KMS-11 (cell line): ENCODE measurements around the gene PMP22.

Source experiments
- H2AFZ ChIP-seq: fragments of 200-600 bp; sonication (generic); 2 replicates; pipeline ENCODE4 v1.6.1; 2016; ENCODE audit warnings: antibody characterized with exemption, mixed run types, low read depth
- H3K27ac ChIP-seq: fragments of 200-600 bp; sonication (generic); 2 replicates; pipeline ENCODE4 v1.6.1; 2016; ENCODE audit warnings: mild to moderate bottlenecking, mixed run types
- H3K27me3 ChIP-seq: fragments of 200-600 bp; sonication (generic); 2 replicates; pipeline ENCODE4 v1.6.1; 2017; ENCODE audit warnings: mild to moderate bottlenecking, low read depth, mixed run types, moderate library complexity; ENCODE audit not compliant: insufficient read depth
- H3K36me3 ChIP-seq: fragments of 200-600 bp; sonication (generic); 2 replicates; pipeline ENCODE4 v1.6.1; 2017; ENCODE audit warnings: mild to moderate bottlenecking, mixed run types; ENCODE audit not compliant: insufficient read depth
- H3K4me1 ChIP-seq: fragments of 200-600 bp; sonication (generic); 2 replicates; pipeline ENCODE4 v1.6.1; 2016; ENCODE audit warnings: mild to moderate bottlenecking, low read depth, mixed run types; ENCODE audit not compliant: poor library complexity, severe bottlenecking
- H3K4me2 ChIP-seq: fragments of 200-600 bp; sonication (generic); 2 replicates; pipeline ENCODE4 v1.7.0; 2016; ENCODE audit warnings: mild to moderate bottlenecking, mixed run types
- H3K4me3 ChIP-seq: fragments of 200-600 bp; sonication (generic); IDR thresholded peaks from 2 replicates; pipeline ENCODE4 v1.6.1; 2017; ENCODE audit warnings: low read depth, low read length, mixed read lengths; ENCODE audit not compliant: insufficient read depth
- H3K79me2 ChIP-seq: fragments of 200-600 bp; sonication (generic); 2 replicates; pipeline ENCODE4 v1.6.1; 2016; ENCODE audit warnings: low read depth, mixed run types; ENCODE audit not compliant: insufficient read depth
- H3K9ac ChIP-seq: fragments of 200-600 bp; sonication (generic); 2 replicates; pipeline ENCODE4 v1.6.1; 2016; ENCODE audit warnings: mild to moderate bottlenecking, mixed run types
- H4K20me1 ChIP-seq: fragments of 200-600 bp; sonication (generic); 2 replicates; pipeline ENCODE4 v1.6.1; 2016; ENCODE audit warnings: mild to moderate bottlenecking, mixed run types; ENCODE audit not compliant: insufficient read depth
- TF ChIP-seq, protein P1 (sequence below): fragments of 200-600 bp; sonication (generic); conservative IDR thresholded peaks from 2 replicates; pipeline ENCODE4 v1.6.1; 2017; ENCODE audit warnings: low read depth, mild to moderate bottlenecking, antibody characterized with exemption, low read length, moderate library complexity, mixed read lengths

Gene PMP22

DNA sequence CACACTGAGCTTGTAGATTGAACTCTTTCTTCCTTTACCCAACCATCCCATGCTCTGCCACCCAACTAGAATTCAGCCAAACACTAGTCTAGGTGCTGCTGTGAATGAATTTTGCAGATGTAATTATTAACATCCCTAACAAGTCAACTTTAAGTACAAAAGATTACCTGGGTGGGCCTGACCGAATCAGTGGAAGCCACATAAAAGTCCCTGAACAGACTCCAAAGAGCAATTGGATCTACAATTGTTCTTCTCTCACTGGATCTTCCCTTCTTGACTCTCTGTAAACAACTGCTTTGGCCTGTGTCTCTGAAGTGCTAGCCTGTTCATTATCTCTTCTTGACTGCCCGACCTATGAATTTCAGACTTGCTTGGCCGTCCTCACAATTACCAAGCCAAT is 67.9 kb downstream of the PMP22 start:
- Histone ChIP-seq H3K4me3 (no peak overlapping the region), H4K20me1 (no peaks in the 10 kb centered on the region), H3K4me1 (no peaks in the 10 kb centered on the region), H3K9ac (no peak overlapping the region), H2AFZ (no peak overlapping the region), H3K27me3 (no peaks in the 10 kb centered on the region), H3K4me2 (no peak overlapping the region), H3K27ac (no peak overlapping the region), H3K36me3 (no peaks in the 10 kb centered on the region), H3K79me2 (no peaks in the 10 kb centered on the region)
- TF ChIP-seq, protein P1, sequence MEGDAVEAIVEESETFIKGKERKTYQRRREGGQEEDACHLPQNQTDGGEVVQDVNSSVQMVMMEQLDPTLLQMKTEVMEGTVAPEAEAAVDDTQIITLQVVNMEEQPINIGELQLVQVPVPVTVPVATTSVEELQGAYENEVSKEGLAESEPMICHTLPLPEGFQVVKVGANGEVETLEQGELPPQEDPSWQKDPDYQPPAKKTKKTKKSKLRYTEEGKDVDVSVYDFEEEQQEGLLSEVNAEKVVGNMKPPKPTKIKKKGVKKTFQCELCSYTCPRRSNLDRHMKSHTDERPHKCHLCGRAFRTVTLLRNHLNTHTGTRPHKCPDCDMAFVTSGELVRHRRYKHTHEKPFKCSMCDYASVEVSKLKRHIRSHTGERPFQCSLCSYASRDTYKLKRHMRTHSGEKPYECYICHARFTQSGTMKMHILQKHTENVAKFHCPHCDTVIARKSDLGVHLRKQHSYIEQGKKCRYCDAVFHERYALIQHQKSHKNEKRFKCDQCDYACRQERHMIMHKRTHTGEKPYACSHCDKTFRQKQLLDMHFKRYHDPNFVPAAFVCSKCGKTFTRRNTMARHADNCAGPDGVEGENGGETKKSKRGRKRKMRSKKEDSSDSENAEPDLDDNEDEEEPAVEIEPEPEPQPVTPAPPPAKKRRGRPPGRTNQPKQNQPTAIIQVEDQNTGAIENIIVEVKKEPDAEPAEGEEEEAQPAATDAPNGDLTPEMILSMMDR, result no peak

DNA sequence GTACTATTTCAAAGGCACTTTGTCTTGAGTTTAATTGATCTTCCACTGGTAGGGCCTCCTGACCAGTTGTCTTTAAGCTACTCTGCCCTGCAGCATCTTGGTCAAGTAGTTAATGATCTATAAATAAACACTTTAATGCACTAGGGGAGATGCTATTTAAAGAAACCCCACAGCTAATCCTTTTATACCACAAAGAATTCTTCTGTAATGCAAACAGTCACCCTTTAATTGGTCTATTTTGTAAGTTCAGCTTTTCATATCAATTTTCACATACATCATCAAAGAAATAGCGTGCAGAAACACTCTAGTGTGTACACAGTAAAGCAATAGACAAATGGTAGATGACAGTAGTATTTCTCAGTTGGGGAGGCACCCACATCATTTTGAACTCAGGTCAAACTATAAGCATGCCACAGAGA is 70.3 kb downstream of the PMP22 start:
- Histone ChIP-seq H3K4me1 (no peaks in the 10 kb centered on the region), H3K36me3 (no peaks in the 10 kb centered on the region), H3K27me3 (no peaks in the 10 kb centered on the region), H2AFZ (no peak overlapping the region), H3K9ac (no peak overlapping the region), H3K4me3 (no peak overlapping the region), H3K4me2 (no peak overlapping the region), H4K20me1 (no peaks in the 10 kb centered on the region), H3K79me2 (no peaks in the 10 kb centered on the region), H3K27ac (no peak overlapping the region)
- TF ChIP-seq, protein P1, result no peak

DNA sequence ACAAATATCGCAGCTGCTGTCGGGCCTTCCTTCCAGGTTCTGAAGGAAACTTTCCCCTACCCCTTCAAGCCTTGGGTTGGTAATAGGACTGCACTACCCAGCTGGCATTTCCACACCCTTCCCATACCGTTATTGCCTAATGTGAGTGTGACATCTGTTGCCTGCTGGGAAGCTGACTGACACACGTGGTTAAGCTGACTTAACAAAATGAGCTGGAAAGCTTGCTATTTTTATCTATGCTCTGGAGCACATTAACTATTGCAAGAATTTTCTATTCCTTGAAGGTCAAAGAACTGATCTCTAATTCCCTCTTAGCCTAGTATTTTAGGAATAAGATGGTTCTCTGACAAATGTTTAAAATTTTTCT is 79.5 kb downstream of the PMP22 start:
- Histone ChIP-seq H3K79me2 (no peaks in the 10 kb centered on the region), H3K4me2 (no peak overlapping the region), H3K27ac (no peak overlapping the region), H4K20me1 (no peaks in the 10 kb centered on the region), H2AFZ (no peak overlapping the region), H3K9ac (no peak overlapping the region), H3K27me3 (no peaks in the 10 kb centered on the region), H3K4me3 (no peak overlapping the region), H3K4me1 (no peaks in the 10 kb centered on the region), H3K36me3 (no peaks in the 10 kb centered on the region)
- TF ChIP-seq, protein P1, result no peak

DNA sequence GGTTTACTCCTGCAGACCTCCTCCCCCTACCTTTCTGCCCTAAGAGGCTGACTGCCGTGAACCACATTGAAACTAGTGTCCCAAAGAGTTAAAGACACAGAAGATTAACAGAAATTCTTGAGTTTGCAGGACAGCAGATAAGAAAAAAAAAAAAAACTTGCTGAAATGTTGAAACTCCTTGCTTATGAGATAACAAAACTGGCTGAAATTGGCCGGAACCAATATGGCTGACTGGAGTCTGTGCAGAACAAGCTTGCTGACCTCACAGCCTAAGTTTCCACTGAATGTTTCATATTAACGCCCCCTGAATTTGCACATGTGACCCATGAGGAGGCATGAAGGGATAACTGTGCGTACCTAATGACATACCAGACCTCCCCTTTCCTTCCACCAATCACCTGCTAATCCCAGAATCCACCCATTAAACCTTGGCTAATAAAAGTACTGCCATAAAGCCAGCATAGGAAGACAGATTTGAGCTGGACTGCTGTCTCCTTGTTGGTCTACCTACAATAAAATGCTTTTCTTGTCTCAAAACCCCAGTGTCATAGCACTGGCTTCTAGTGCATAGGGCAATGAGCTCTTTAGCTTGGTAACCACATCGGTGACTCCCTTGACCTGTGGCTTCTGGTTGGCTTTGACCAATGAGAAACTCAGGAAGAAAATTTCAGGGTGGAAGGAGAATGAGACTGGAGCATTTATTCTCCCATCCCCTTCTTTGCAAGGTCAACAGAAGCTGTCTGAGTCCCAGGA is 80.1 kb downstream of the PMP22 start:
- H3K4me2 ChIP-seq, result no peak overlapping the region
- H3K79me2 ChIP-seq, result no peaks in the 10 kb centered on the region
- H3K4me1 ChIP-seq, result no peaks in the 10 kb centered on the region
- no peak overlapping the region for H2AFZ ChIP-seq
- no peak overlapping the region for H3K27ac ChIP-seq
- no peak overlapping the region for H3K9ac ChIP-seq
- no peaks in the 10 kb centered on the region for H3K36me3 ChIP-seq
- H3K27me3 ChIP-seq, result no peaks in the 10 kb centered on the region
- TF ChIP-seq, protein P1, result no peak
- no peaks in the 10 kb centered on the region for H4K20me1 ChIP-seq
- H3K4me3 ChIP-seq, result no peak overlapping the region
